Activated CD8-positive, alpha-beta T cell treated with anti-CD3 and anti-CD28 coated beads for 36 hours (primary cell): ENCODE results near the gene ARMC9. TPM values are rescaled to one million over a fixed set of nuclear protein-coding genes. Genes with fewer than 3 reads are reported as not detected.

Source experiments
- ATAC-seq: fragments of 200-7000 bp; cut with Tn5 transposase; one replicate; pipeline ENCODE4 v1.10.0; 2021; ENCODE audit warnings: mild to moderate bottlenecking, moderate library complexity
- CTCF ChIA-PET: fragments of 350-600 bp; sonication (Branson Sonifier 250); formaldehyde crosslinking; loops from one replicate; lab custom pipeline; 2021; ENCODE audit warnings: antibody characterized with exemption; lab: Charles Lee
- POLR2A ChIA-PET: fragments of 350-600 bp; sonication (Branson Sonifier 250); formaldehyde crosslinking; loops from one replicate; lab custom pipeline; 2021; ENCODE audit warnings: antibody characterized with exemption; lab: Charles Lee
- DNase-seq: peaks from one replicate; pipeline ENCODE4 v3.0.0-alpha.2; 2020
- H3K27ac Mint-ChIP-seq: one replicate; pipeline ENCODE4 v1.8.0; 2021; ENCODE audit warnings: mild to moderate bottlenecking, mixed read lengths
- H3K27me3 Mint-ChIP-seq: one replicate; pipeline ENCODE4 v1.8.0; 2021; ENCODE audit warnings: mixed read lengths
- H3K36me3 Mint-ChIP-seq: one replicate; pipeline ENCODE4 v1.8.0; 2021; ENCODE audit warnings: low read depth, mixed read lengths
- H3K4me1 Mint-ChIP-seq: one replicate; pipeline ENCODE4 v1.8.0; 2021; ENCODE audit warnings: low read depth, mixed read lengths
- H3K4me3 Mint-ChIP-seq: one replicate; pipeline ENCODE4 v1.8.0; 2021; ENCODE audit warnings: mild to moderate bottlenecking, moderate library complexity, mixed read lengths
- H3K9me3 Mint-ChIP-seq: one replicate; pipeline ENCODE4 v1.8.0; 2021; ENCODE audit warnings: mixed read lengths
- intact Hi-C: fragments of 100-400 bp; cut with micrococcal nuclease; formaldehyde crosslinking; loops from one replicate; pipeline ENCODE4 v1.10.0; 2022
- total RNA-seq, 2 experiments: library from RNA; stranded (reverse); gene quantifications; one replicate each; pipeline ENCODE4 v1.2.3, GENCODE V29; 2021
- TF ChIP-seq, protein P1 (sequence below): fragments of 200-600 bp; IDR thresholded peaks from one replicate; pipeline ENCODE4 v1.8.0; 2022; ENCODE audit warnings: antibody characterized with exemption, mild to moderate bottlenecking

The ARMC9 gene
- total RNA-seq, 2 experiments from 2014 or later: 2.0 to 2.2 TPM

DNA sequence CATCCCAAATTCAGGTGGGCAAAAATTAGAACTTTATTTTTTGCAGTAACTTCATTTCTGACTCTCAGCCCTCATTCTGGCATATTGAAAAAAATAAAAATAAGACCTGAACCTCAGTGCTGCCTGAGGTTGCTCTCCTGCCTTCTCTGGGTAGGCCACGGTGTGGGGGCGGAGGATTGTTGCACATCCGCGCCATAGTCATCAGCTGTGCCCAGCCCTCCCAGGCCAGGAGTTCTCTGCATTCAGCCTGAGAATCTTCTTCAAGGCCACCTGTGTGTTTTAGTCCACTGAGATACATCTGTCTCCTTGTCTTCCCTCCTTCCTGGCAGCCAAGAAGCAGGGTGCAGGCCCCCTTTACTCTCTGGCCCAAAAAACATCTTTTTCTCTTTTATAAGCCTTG is 94.7 kb downstream of the ARMC9 start:
- DNase-seq: peak; percentile 37
- no peaks in the 10 kb centered on the region for H3K9me3 Mint-ChIP-seq
- ChIA-PET POLR2A (no interaction called here), CTCF (interaction anchor here (0.9 kb wide), 1 partner anchor 65 kb away, joined by 3 read pairs; no protein-coding TSS in a partner anchor)
- no peaks in the 10 kb centered on the region for H3K36me3 Mint-ChIP-seq
- no peaks in the 10 kb centered on the region for H3K27me3 Mint-ChIP-seq
- H3K4me1 Mint-ChIP-seq: no peaks in the 10 kb centered on the region
- TF ChIP-seq, protein P1, sequence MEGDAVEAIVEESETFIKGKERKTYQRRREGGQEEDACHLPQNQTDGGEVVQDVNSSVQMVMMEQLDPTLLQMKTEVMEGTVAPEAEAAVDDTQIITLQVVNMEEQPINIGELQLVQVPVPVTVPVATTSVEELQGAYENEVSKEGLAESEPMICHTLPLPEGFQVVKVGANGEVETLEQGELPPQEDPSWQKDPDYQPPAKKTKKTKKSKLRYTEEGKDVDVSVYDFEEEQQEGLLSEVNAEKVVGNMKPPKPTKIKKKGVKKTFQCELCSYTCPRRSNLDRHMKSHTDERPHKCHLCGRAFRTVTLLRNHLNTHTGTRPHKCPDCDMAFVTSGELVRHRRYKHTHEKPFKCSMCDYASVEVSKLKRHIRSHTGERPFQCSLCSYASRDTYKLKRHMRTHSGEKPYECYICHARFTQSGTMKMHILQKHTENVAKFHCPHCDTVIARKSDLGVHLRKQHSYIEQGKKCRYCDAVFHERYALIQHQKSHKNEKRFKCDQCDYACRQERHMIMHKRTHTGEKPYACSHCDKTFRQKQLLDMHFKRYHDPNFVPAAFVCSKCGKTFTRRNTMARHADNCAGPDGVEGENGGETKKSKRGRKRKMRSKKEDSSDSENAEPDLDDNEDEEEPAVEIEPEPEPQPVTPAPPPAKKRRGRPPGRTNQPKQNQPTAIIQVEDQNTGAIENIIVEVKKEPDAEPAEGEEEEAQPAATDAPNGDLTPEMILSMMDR: no peak
- ATAC-seq: no peak
- intact Hi-C loops: loop anchor here (10.0 kb wide), 1 partner anchor 122 kb away; no protein-coding TSS in a partner anchor
- no peak overlapping the region for H3K27ac Mint-ChIP-seq
- no peak overlapping the region for H3K4me3 Mint-ChIP-seq

DNA sequence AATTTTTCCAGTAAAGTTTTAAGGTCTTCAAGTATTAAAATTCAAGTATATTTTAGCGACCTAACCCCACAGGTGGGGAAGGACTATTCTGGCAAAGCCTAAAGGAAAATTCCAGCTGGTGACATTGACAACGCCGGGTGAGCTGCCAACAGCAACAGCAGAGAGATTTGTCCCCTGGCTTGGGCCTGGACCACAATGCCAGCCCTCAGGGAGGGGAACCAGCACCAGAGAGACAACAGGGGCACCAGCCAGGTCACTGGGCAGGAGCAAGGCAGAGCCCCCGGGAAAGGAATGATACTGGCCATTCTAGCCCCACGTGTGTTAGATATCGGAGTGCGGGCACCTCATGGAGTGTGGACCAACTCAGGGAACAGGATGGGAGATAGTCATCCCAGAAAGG is 95.7 kb downstream of the ARMC9 start:
- ATAC-seq (no peak), DNase-seq (no peak)
- intact Hi-C loops: loop anchor here (10.0 kb wide), 1 partner anchor 121 kb away; no protein-coding TSS in a partner anchor
- TF ChIP-seq, protein P1: no peak
- CTCF ChIA-PET: no interaction called here
- Mint-ChIP-seq H3K36me3 (no peaks in the 10 kb centered on the region), H3K4me3 (no peak overlapping the region), H3K9me3 (no peaks in the 10 kb centered on the region), H3K4me1 (no peaks in the 10 kb centered on the region), H3K27me3 (no peaks in the 10 kb centered on the region), H3K27ac (no peak overlapping the region)
- POLR2A ChIA-PET: interaction anchor here (0.6 kb wide), 1 partner anchor 485 kb away, joined by 3 read pairs; no protein-coding TSS in a partner anchor

DNA sequence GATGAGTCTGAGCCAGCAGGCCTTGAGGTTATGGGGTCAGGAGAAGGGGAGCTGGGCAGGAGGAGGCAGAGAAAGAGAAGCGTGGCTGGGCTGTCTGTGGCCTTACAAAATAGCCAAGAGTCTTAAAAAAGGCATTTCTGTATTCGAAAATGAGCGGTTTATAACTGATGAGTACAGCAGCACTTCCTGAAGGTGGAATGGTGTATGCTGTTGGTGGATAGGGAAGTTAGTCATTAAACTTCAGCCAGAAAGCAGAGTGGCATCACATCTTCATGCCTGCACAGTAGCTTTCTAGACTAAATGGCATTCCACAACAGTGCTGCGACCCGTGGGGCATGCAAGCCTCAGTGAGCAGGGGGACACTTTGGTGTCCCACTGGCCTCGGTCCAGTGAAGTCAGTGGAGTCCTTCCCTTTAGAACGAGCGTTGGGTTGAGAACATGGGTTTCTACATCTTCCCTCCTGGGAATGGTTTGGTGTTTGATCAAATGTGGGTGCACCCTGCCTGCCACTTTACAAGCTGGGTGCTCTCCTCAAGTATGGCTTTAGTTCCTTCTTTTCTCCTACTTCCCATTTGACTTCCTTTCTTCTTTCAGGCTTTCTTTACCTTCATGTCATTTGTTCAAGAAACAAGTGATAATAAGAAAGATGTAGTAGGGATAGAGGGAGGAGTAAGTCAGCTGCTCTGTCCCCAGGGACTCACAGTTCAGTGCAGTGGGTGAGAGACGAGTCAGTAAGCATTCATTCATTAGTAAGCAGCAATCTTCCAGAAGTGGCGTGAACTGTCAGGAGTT is 96.3 kb downstream of the ARMC9 start:
- Mint-ChIP-seq H3K27ac (no peak overlapping the region), H3K9me3 (no peaks in the 10 kb centered on the region), H3K36me3 (no peaks in the 10 kb centered on the region), H3K27me3 (no peaks in the 10 kb centered on the region), H3K4me3 (no peak overlapping the region), H3K4me1 (no peaks in the 10 kb centered on the region)
- intact Hi-C loops: loop anchor here (10.0 kb wide), 1 partner anchor 120 kb away; no protein-coding TSS in a partner anchor
- TF ChIP-seq, protein P1: no peak
- ATAC-seq (no peak), DNase-seq (no peak)
- ChIA-PET POLR2A (interaction anchor here (0.6 kb wide), 1 partner anchor 484 kb away, joined by 3 read pairs; no protein-coding TSS in a partner anchor), CTCF (no interaction called here)

DNA sequence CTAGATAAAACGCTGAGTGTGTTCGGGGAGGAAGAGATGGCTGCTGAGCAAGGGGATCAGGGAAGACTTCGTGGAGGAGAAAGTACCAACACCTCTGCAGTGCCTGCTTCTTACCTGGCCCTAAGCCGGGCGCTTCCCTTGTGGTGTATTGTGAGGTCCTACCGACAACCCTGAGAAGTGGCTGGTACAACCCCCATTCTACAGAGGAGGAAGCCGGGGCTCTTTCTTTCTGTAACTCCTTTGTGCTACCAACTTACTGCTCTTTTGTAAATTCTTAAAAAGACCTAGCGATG is 96.9 kb downstream of the ARMC9 start:
- H3K36me3 Mint-ChIP-seq: no peaks in the 10 kb centered on the region
- ChIA-PET POLR2A (no interaction called here), CTCF (no interaction called here)
- intact Hi-C loops: loop anchor here (10.0 kb wide), 1 partner anchor 119 kb away; no protein-coding TSS in a partner anchor
- no peak for ATAC-seq
- H3K9me3 Mint-ChIP-seq: no peaks in the 10 kb centered on the region
- no peak overlapping the region for H3K27ac Mint-ChIP-seq
- no peaks in the 10 kb centered on the region for H3K27me3 Mint-ChIP-seq
- TF ChIP-seq, protein P1: no peak
- DNase-seq: no peak
- H3K4me1 Mint-ChIP-seq: no peaks in the 10 kb centered on the region
- no peak overlapping the region for H3K4me3 Mint-ChIP-seq

DNA sequence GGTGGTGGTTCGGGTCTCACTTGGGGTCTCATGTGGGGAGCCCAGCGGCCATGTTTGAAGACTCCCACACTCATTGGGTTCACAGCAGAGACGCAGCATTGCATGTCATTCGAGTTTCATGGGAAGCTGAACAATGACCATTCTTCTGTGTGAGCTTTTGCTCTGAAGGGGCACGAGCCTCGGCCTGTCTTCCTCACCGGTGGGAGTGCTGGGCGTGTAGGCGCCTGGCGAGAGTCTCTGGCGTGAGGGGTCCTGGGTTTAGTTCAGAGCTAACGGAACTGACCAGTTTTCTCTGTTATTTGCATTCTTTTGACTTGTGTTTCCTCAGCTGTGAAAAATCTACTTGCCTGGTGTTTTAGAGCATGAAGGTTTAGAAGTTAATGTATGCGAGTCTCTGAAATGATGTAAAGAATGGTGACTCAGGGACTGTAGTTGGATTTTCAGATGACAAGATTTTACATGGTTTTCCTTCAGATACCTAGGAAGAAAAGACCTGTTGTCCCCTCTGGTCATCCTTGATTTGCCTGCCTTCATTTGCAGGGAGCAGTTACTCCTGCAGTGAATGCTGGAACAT is 98.1 kb downstream of the ARMC9 start:
- intact Hi-C loops: loop anchor here (10.0 kb wide), 1 partner anchor 118 kb away; no protein-coding TSS in a partner anchor
- Mint-ChIP-seq H3K4me3 (no peak overlapping the region), H3K9me3 (no peaks in the 10 kb centered on the region), H3K4me1 (no peaks in the 10 kb centered on the region), H3K27me3 (no peaks in the 10 kb centered on the region), H3K27ac (no peak overlapping the region), H3K36me3 (no peaks in the 10 kb centered on the region)
- ChIA-PET POLR2A (interaction anchor here (1.5 kb wide), 1 partner anchor 156 kb away, joined by 4 read pairs; no protein-coding TSS in a partner anchor), CTCF (interaction anchor here (1.1 to 1.8 kb wide), 7 partner anchors 14 to 186 kb away, joined by 3 to 5 read pairs (median 4); no protein-coding TSS in a partner anchor)
- ATAC-seq (no peak), DNase-seq (no peak)
- TF ChIP-seq, protein P1: no peak
